HG02943 (cell line): Measurements from ENCODE around the gene ADCYAP1R1.
A peak's percentile ranks its signal among the peaks of the same experiment; 100 is the strongest.
"Not testable (repeated sequence)": the region's sequence is repeated elsewhere in the genome, so short reads cannot be mapped to it uniquely, and the experiment has no call there.

Source experiments
- ATAC-seq: cut with Tn5 transposase; IDR thresholded peaks from one replicate; pipeline ENCODE4 v1.9.1; 2021; ENCODE audit warnings: mild to moderate bottlenecking, low read depth, moderate library complexity; ENCODE audit not compliant: unreplicated experiment

ADCYAP1R1 gene

DNA sequence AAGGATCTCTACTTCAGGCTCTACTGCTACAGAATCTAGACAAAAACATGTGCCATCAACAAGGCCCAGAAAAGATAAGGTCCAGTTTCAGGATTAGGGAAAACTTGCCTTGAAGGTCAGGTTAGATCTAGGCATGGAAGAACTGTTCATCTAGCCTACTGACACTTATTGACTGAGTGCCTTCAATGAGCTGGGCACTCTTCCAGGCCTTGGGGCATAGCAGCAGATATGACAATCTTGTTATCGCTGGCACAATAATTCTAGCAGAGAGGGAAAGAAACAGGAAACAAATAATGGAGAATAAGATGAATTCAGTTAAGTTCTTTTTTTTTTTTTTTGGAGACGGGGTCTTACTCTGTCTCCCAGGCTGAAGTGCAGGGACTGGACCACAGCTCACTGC is 71.6 kb downstream of the ADCYAP1R1 start:
- ATAC-seq, result no peak

DNA sequence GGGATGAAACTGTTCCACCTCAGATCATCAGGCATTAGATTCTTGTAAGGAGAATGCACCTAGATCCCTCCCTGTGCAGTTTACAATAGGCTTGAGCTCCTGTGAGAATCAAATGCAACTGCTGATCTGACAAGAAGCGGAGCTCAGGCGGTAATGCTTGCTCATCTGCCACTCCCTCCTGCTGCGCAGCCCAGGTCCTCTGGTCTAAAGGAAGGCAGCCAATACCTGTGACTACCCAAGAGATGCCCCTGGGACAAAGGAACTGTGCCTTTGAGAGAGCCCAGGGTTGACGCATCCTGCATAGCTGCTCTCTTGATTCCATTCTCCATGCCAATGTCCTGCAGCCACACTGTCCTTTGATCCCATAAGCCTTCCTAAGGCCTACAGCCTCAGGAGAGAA is 73.1 kb downstream of the ADCYAP1R1 start:
- no peak for ATAC-seq

DNA sequence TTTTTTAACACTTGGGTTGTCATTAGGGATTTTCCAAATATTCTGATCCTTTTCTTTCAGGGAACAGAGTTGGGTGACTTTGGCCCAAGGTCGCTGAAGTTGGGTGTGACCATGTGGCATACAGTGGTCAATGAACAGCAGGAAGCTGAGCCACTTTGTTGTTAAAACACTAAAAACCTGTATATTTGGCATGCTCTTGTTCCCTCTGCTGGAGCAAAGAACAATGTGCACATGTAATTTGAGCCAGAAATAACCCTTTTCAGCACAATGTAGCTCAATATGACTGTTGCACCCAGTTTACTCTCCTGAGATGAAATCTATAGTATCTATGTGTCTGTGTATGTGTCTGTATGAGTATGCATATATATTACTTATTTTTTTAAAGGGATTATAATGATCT is 74.9 kb downstream of the ADCYAP1R1 start:
- ATAC-seq, result no peak

DNA sequence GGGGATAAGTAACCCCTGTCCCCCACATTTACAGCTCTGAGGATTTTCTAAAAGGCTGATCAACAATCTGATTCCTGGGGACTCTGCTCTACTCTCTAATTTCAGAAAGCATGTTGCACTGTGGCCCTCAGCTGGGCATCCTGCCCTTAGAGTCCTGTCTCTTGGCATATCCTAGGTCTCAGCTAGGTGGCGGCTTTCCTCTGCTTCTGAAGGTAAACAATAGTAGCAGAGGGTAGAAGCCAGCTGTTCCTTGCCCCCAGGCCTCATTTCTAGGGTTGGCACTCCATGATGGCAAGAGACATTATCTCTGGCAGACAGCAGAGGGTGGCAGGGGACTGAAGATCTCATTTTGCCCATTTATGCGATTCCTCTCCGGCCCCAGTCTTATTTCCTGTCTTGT is 77.0 kb downstream of the ADCYAP1R1 start:
- no peak for ATAC-seq

DNA sequence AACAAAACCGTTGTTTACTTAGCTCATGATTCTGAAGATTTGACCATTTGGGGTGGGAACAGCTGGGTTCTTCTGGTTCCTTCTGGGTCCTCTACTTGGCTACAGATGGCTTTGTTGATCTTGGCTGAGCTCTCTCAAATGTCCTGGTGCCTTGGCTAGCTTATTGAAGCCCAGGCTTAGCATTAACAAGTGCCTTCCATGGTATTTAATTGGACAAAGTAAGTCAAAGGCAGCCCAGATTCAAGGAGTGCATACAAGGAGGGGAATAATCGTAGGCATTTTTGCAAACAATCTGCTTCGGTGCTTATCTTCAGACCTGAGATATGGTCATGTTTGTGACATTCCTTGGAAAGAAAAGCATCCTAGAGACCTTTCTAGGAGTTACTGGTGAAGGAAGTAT is 81.4 kb downstream of the ADCYAP1R1 start:
- no peak for ATAC-seq

DNA sequence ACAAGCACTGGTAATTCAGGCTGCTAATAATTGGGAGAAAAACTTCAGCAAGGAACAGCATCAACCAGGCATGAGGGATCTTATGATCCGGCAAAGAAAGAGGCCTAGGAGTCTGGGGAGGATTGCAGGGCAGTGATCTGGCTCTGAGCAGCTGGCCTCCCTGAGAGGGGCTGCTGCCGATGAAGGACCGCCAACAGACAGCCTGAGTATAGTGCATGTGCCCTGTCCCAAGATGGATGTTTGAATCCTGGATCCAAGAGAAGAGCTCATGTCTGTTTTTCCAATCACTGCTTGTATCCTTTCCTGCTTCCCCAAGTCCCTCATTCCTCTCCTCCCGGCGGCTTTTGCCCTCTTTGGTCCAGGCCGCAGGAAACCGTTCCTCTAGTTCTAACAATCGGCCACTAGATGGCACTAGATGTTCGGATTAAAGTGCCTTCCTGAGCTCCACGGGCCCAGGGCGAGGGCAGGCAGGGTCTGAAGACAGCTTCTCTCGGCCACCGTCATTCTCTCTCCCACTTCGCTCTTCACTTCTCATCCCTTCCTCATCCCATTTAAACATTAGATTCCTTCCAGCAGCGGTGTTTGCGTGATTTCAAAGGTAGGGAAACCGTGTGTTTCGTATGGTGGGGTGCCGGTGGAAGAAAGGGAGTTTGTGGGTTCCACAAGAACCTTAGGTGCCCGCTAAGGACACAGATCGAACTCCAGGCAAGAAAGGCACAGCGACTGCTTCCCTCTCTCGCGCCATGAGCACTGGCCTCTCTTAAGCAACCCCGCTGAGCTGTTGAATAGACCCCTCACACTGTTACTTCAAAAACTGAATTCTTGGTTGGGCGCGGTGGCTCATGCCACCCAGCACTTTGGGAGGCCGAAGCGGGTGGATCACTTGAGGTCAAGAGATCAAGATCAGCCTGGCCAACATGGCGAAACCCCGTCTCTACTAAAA is 82.4 kb downstream of the ADCYAP1R1 start:
- peak; percentile 86 for ATAC-seq

DNA sequence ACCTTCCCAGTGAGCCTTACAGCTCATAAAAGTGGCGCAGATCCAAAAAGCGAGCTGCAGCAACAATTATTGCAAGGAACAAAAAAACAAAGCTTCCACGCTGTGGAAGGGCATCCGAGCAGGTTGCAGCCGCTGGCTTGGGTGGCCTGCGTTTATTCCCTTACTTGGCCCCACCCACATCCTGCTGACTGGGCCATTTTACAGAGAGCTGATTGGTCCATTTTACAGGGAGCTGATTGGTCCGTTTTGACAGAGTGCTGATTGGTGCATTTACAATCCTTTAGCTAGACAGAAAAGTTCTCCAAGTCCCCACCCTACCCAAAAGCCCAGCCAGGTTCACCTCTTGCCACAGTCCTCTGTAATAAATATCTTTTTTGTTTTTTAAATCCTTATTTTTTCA is 85.1 kb downstream of the ADCYAP1R1 start:
- ATAC-seq, result no peak

DNA sequence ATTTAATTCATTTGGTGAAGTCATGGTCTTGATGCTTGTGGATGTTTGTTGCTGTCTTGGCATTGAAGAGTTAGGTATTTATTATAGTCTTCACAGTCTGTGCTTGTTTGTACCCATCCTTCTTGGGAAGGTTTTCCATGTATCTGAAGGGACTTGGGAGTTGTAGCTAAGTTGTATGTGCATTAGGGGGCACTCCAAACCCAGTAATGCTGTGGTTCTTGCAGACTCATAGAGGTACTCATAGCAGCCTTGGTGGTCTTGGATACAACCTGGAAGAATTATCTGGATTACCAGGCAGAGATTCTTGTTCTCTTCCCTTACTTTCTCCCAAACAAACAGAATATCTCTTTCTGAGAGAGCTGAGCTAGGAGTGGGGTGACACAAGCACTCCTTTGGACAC is 93.2 kb downstream of the ADCYAP1R1 start:
- no peak for ATAC-seq

DNA sequence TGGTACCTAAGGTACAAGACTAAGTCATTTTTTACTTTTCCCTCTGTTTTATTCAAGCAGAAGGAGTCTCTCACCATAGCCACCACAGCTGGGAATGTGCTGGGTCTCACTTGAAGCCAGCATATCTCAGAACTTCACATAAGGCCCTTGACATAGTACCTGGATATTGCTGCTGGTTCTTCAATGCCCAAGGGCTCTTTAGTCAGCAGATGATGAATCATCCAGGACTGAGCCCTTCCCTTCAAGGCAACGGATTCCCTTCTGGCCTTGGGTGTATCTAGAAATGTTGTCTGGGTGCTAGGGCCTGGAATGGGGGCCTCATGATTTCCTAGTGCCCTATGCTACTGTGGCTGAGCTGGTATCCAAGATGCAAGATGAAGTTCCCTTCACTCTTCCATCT is 93.9 kb downstream of the ADCYAP1R1 start:
- ATAC-seq, result no peak

DNA sequence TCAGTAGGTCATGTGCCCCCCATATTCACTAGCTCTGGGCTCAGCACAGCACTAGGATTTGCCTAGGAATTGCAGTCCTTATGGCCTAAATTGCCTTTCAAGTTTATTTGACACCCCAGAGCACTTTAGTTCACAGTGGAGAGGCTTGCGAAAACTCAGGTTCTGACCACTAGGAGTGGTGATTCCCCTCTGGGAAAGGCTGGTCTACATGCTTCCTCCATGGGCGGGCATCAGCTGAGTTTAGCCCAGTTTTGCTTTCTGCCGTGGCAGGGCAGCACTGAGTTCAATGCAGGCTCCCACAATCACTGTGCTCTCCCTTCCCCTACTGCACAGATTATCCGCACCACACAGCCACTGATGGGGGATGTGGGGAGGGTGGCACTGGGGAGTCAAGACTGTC is 94.4 kb downstream of the ADCYAP1R1 start:
- ATAC-seq, result no peak

DNA sequence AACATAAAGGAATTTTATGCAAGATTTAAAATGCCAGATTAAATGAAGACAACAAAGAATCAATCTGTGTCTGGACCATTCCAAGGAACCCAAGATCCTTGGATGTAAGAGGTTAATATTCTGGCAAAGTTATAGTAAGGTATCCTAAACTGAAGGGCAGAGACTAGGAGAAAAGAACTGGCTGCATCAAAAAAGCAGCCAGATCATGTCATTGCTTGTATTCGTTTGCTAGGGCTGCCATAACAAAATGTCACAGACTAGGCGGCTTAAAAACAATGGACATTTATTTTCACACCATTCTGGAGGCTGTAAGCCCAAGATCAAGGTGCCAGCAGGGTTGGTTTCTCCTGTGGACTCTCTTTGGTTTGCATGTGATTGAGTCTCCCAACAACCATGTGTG is 99.7 kb downstream of the ADCYAP1R1 start:
- ATAC-seq, result no peak

DNA sequence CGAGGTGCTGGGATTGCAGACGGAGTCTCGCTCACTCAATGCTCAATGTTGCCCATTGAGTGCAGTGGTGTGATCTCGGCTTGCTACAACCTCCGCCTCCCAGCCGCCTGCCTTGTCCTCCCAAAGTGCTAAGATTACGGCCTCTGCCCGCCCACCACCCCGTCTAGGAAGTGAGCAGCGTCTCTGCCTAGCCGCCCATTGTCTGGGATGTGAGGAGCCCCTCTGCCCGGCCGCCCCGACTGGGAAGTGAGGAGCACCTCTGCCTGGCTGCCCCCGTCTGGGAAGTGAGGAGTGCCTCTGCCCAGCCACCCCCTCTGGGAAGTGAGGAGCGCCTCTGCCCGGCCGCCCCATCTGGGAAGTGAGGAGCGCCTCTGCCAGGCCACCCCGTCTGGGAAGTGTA is 101.2 kb downstream of the ADCYAP1R1 start:
- ATAC-seq, result not testable (repeated sequence)

DNA sequence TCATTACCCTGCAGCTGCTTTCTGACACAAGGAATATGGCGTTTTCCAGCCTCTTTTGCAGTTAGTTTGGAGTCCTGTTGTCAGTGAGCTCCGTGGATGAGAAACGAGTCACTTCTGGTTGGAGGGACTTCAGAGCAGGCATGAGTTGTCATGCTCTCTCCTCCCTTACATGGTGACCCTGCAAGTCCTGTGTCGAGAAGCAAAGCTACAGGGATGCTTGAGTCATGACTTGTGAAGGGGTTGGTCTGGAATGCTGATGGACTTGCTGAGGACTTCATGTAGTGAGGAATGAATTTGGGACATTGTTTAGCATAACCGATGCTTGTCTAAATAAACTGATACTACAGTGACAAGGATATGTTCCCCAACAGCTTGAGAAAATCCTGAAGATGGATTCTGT is 108.8 kb downstream of the ADCYAP1R1 start:
- no peak for ATAC-seq
